HepG2 (cell line): ENCODE measurements around the gene RUNDC1. TPM values are rescaled to one million over a fixed set of nuclear protein-coding genes. Genes with fewer than 3 reads are reported as not detected.

Experiments
- ELF4 ChIP-seq: sonication (generic); formaldehyde crosslinking; IDR thresholded peaks from 2 replicates; pipeline ENCODE4 v1.5.0; 2020; ENCODE audit warnings: missing genetic modification reagents, mild to moderate bottlenecking, moderate library complexity, borderline replicate concordance
- FOXP1 ChIP-seq, 2 experiments: fragments of 450-650 bp in 1 of 2; IDR thresholded peaks; 2 replicates each; pipeline ENCODE4 v1.6.1; 2017 to 2018; ENCODE audit warnings: antibody characterized with exemption in 1 of 2
- GTF2F1 ChIP-seq: fragments of 150-350 bp; IDR thresholded peaks from 2 replicates; pipeline ENCODE4 v1.6.1; 2014; ENCODE audit warnings: low read length
- HMG20B ChIP-seq: conservative IDR thresholded peaks from 2 replicates; pipeline ENCODE4 v1.6.1; 2016; ENCODE audit warnings: missing genetic modification reagents, missing compliant biosample characterization
- KDM5A ChIP-seq: fragments of 200-600 bp; sonication (generic); IDR thresholded peaks from 2 replicates; pipeline ENCODE4 v1.7.0; 2018; ENCODE audit warnings: antibody characterized with exemption, mild to moderate bottlenecking, low read length, borderline replicate concordance
- MATR3 ChIP-seq: sonication (generic); formaldehyde crosslinking; IDR thresholded peaks from 2 replicates; pipeline ENCODE4 v1.4.0; 2020; ENCODE audit warnings: missing genetic modification reagents
- NFRKB ChIP-seq: fragments of 450-650 bp; IDR thresholded peaks from 2 replicates; pipeline ENCODE4 v1.6.1; 2017
- PHF21A ChIP-seq: sonication (generic); formaldehyde crosslinking; IDR thresholded peaks from 2 replicates; pipeline ENCODE4 v1.5.0; 2020; ENCODE audit warnings: mild to moderate bottlenecking, missing genetic modification reagents
- RBFOX2 ChIP-seq: fragments of 200-400 bp; formaldehyde crosslinking; IDR thresholded peaks from 2 replicates; pipeline ENCODE4 v1.6.1; 2017; ENCODE audit warnings: low read depth, mild to moderate bottlenecking, low read length
- RXRB ChIP-seq: IDR thresholded peaks from 2 replicates; pipeline ENCODE4 v1.6.1; 2016; ENCODE audit warnings: borderline replicate concordance, missing genetic modification reagents, missing compliant biosample characterization
- SP5 ChIP-seq: IDR thresholded peaks from 2 replicates; pipeline ENCODE4 v1.6.1; 2016; ENCODE audit warnings: low read depth, borderline replicate concordance
- SRF ChIP-seq: IDR thresholded peaks from 2 replicates; pipeline ENCODE4 v1.6.1; 2011; ENCODE audit warnings: mild to moderate bottlenecking, low read depth, low read length, moderate library complexity
- TMF1 ChIP-seq: sonication (generic); formaldehyde crosslinking; IDR thresholded peaks from 2 replicates; pipeline ENCODE4 v1.8.1; 2022; ENCODE audit warnings: low read depth, missing genetic modification reagents
- ZMAT3 ChIP-seq: sonication (generic); formaldehyde crosslinking; conservative IDR thresholded peaks from 2 replicates; pipeline ENCODE4 v1.7.0; 2021; ENCODE audit warnings: missing genetic modification reagents
- ZNF460 ChIP-seq: sonication (generic); formaldehyde crosslinking; IDR thresholded peaks from 2 replicates; pipeline ENCODE4 v1.5.1; 2020; ENCODE audit warnings: missing genetic modification reagents, mild to moderate bottlenecking, borderline replicate concordance
- ZNF530 ChIP-seq: sonication (generic); formaldehyde crosslinking; IDR thresholded peaks from 2 replicates; pipeline ENCODE4 v1.5.0; 2020; ENCODE audit warnings: low read depth, mild to moderate bottlenecking, missing genetic modification reagents
- ZNF546 ChIP-seq: sonication (generic); formaldehyde crosslinking; conservative IDR thresholded peaks from 2 replicates; pipeline ENCODE4 v1.8.1; 2023; ENCODE audit warnings: mild to moderate bottlenecking, missing genetic modification reagents
- ZNF615 ChIP-seq: sonication (generic); formaldehyde crosslinking; IDR thresholded peaks from 2 replicates; pipeline ENCODE4 v1.5.0; 2020; ENCODE audit warnings: mild to moderate bottlenecking, missing genetic modification reagents, borderline replicate concordance
- ZNF7 ChIP-seq: IDR thresholded peaks from 2 replicates; pipeline ENCODE4 v1.6.1; 2016; ENCODE audit warnings: missing biosample characterization, missing genetic modification reagents
- ZNF770 ChIP-seq: sonication (generic); formaldehyde crosslinking; IDR thresholded peaks from 2 replicates; pipeline ENCODE4 v1.5.0; 2020; ENCODE audit warnings: mild to moderate bottlenecking, missing genetic modification reagents
- ZNF772 ChIP-seq: sonication (generic); formaldehyde crosslinking; IDR thresholded peaks from 2 replicates; pipeline ENCODE4 v1.5.0; 2020; ENCODE audit warnings: mild to moderate bottlenecking, missing genetic modification reagents
- polyA plus RNA-seq, 8 experiments: library from polyadenylated mRNA; depleted of rRNA in 3 of 8; stranded (reverse) in 7 of 8; unstranded in 1 of 8; fragments of >200 nt; fragmentation: Illumina TruSeq in 4 of 8; extraction: Trizol in 4 of 8; gene quantifications; 2 replicates each; pipeline versions ENCODE4 v1.2.1 to v1.2.3, GENCODE V29; 2011 to 2016; ENCODE audit warnings: low read depth in 4 of 8, missing spikeins in 1 of 8, mixed read lengths in 1 of 8; ENCODE audit not compliant: insufficient read depth in 1 of 8
- total RNA-seq, 5 experiments: library from RNA; depleted of rRNA; stranded (reverse); fragments of >200 nt; fragmentation: Illumina TruSeq; extraction: Trizol; gene quantifications; 2 replicates each; pipeline ENCODE4 v1.2.3, GENCODE V29; 2016; ENCODE audit warnings: low read depth in 1 of 5
- TF ChIP-seq, protein P1 (sequence below): IDR thresholded peaks from 2 replicates; pipeline ENCODE4 v1.6.1; 2016; ENCODE audit warnings: missing genetic modification reagents, missing compliant biosample characterization
- TF ChIP-seq, protein P2 (sequence below): sonication (generic); formaldehyde crosslinking; IDR thresholded peaks from 2 replicates; pipeline ENCODE4 v1.5.1; 2020; ENCODE audit warnings: missing genetic modification reagents, mild to moderate bottlenecking, borderline replicate concordance
- TF ChIP-seq, protein P3 (sequence below): IDR thresholded peaks from 2 replicates; pipeline ENCODE4 v1.6.1; 2012; ENCODE audit warnings: low read depth, low read length, improper control_type of control experiment
- TF ChIP-seq, protein P4 (sequence below): sonication (generic); formaldehyde crosslinking; IDR thresholded peaks from 2 replicates; pipeline ENCODE4 v1.5.0; 2020; ENCODE audit warnings: missing genetic modification reagents

RUNDC1 gene
- total and polyA plus RNA-seq, 2 of the 13 experiments (the other 11 are each of a cell fraction or from before 2014, with no cell fraction given) = 10.3 to 11.4 TPM

- TF ChIP-seq ZNF460 (CRISPR knock-in tag) = peak; percentile 32; the same call in 1 of the 2 replicates
- TF ChIP-seq, protein P1, sequence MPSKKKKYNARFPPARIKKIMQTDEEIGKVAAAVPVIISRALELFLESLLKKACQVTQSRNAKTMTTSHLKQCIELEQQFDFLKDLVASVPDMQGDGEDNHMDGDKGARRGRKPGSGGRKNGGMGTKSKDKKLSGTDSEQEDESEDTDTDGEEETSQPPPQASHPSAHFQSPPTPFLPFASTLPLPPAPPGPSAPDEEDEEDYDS (CRISPR knock-in tag) = peak; percentile 93
- TF ChIP-seq ZNF772 = peak; percentile 36; the same call in 1 of the 2 replicates
- no peak for TF ChIP-seq ZMAT3 (CRISPR knock-in tag)
- TF ChIP-seq ZNF770 = peak; percentile 77
- TF ChIP-seq KDM5A = peak; percentile 29
- no peak for TF ChIP-seq MATR3 (CRISPR knock-in tag)
- TF ChIP-seq, protein P2, sequence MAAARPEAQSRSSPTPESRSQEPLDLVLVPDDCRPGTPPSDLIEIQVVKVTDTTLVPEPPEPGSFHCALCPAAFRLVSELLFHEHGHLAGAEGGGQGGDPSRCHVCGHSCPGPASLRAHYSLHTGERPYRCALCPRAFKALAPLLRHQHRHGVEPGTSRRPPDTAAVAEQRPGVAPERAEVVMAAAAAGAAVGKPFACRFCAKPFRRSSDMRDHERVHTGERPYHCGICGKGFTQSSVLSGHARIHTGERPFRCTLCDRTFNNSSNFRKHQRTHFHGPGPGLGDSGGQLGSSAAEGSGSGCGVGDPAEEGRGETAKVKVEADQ = 0 out of 2 replicates have a peak, but pooled peaks have one; percentile 67
- no peak for TF ChIP-seq GTF2F1
- TF ChIP-seq TMF1 (CRISPR knock-in tag) = 0 out of 2 replicates have a peak, but pooled peaks have one; percentile 20
- TF ChIP-seq SP5 (CRISPR knock-in tag) = peak; percentile 53; the same call in 1 of the 2 replicates
- no peak for TF ChIP-seq PHF21A (CRISPR knock-in tag)
- TF ChIP-seq ZNF7 = no peak
- TF ChIP-seq NFRKB = no peak
- no peak for TF ChIP-seq ZNF615 (CRISPR knock-in tag)
- TF ChIP-seq ZNF530 (CRISPR knock-in tag) = no peak
- TF ChIP-seq, protein P3, sequence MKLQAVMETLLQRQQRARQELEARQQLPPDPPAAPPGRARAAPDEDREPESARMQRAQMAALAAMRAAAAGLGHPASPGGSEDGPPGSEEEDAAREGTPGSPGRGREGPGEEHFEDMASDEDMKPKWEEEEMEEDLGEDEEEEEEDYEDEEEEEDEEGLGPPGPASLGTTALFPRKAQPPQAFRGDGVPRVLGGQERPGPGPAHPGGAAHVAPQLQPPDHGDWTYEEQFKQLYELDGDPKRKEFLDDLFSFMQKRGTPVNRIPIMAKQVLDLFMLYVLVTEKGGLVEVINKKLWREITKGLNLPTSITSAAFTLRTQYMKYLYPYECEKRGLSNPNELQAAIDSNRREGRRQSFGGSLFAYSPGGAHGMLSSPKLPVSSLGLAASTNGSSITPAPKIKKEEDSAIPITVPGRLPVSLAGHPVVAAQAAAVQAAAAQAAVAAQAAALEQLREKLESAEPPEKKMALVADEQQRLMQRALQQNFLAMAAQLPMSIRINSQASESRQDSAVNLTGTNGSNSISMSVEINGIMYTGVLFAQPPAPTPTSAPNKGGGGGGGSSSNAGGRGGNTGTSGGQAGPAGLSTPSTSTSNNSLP = no peak
- TF ChIP-seq FOXP1 (IDR thresholded peaks at IDR 0.05) = no peak
- TF ChIP-seq FOXP1 (CRISPR knock-in tag; IDR thresholded peaks at IDR 0.05) = no peak
- TF ChIP-seq ELF4 (CRISPR knock-in tag) = 0 out of 2 replicates have a peak, but pooled peaks have one; percentile 52
- peak; percentile 87; the same call in 1 of the 2 replicates for TF ChIP-seq ZNF546
- no peak for TF ChIP-seq RXRB (CRISPR knock-in tag)
- TF ChIP-seq RBFOX2 = peak; percentile 84
- TF ChIP-seq HMG20B = no peak
- TF ChIP-seq, protein P4, sequence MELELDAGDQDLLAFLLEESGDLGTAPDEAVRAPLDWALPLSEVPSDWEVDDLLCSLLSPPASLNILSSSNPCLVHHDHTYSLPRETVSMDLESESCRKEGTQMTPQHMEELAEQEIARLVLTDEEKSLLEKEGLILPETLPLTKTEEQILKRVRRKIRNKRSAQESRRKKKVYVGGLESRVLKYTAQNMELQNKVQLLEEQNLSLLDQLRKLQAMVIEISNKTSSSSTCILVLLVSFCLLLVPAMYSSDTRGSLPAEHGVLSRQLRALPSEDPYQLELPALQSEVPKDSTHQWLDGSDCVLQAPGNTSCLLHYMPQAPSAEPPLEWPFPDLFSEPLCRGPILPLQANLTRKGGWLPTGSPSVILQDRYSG (CRISPR knock-in tag) = peak; percentile 93
- no peak for TF ChIP-seq SRF
Measured at GRCh38 chr17:43021741-43022512, 41.6 kb downstream of the RUNDC1 start, which contains the start of gene VAT1 (continued).
